Stimulated activated CD4-positive, alpha-beta T cell treated with anti-CD3 and anti-CD28 coated beads, TNF-alpha, amount 100 ng/mL, for 24 hours (primary cell): Measurements from ENCODE around the gene ICAM5.

Experiments
- DNase-seq, 3 experiments: peaks; one replicate each; pipeline ENCODE4 v3.0.0-alpha.2; 2020; ENCODE audit warnings: low read depth in 3 of 3

The ICAM5 gene

GRCh38 chr19:10339977-10340376 lies 50.2 kb downstream of the ICAM5 start:
- DNase-seq: no peak

- DNase-seq: no peak
Observed at GRCh38 chr19:10343495-10343894, 53.7 kb downstream of the ICAM5 start.

- no peak for DNase-seq
Observed at GRCh38 chr19:10344780-10345179, 55.0 kb downstream of the ICAM5 start.
